Liver (tissue), 3 donors: ENCODE measurements around the gene MAVS.

Experiments used
- CTCF ChIP-seq: fragments of 150-350 bp; IDR thresholded peaks from 2 replicates; pipeline ENCODE4 v1.5.1; 2017; ENCODE audit warnings: improper control_type of control experiment, low read depth, low read length; ENCODE audit not compliant: missing input control
- JUND ChIP-seq, 2 donors: IDR thresholded peaks; 2 replicates each; pipeline ENCODE4 v1.6.1; 2016; ENCODE audit warnings: antibody characterized with exemption in 2 of 2
- donor health status: healthy.
- donor health status: healthy.

GRCh38 chr20:3916364-3916763 is 69.7 kb downstream of the MAVS start:
- TF ChIP-seq CTCF (no peak), JUND (IDR thresholded peaks at IDR 0.05) (no peak)
